Neural progenitor cell (in vitro differentiated cells): ENCODE measurements around the gene YIPF7.

ENCODE experiments used
- EZH2 ChIP-seq: fragments of 200-600 bp; sonication (generic); IDR thresholded peaks from 2 replicates; pipeline ENCODE4 v1.6.1; 2017; ENCODE audit warnings: antibody characterized with exemption, mild to moderate bottlenecking, moderate library complexity
- TF ChIP-seq, protein P1 (sequence below): fragments of 200-600 bp; sonication (generic); IDR thresholded peaks from 2 replicates; pipeline ENCODE4 v1.5.1; 2017; ENCODE audit warnings: antibody characterized with exemption, mild to moderate bottlenecking

DNA sequence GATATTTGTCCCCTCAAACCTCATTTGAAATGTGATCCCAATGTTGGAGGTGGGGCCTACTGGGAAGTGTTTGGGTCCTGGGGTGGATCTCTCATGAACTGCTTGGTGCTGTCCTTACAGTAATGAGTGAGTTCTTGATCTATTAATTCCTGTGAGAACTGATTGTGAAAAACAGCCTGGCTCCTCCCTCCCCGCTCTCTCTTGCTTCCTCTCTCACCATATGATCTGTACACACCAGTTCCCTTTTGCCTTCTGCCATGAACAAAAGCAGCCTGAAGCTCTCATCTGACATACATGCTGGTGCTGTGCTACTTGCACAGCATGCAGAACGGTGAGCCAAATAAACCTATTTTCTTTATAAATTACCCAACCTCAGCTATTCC lies 11.2 kb upstream of the YIPF7 start:
- TF ChIP-seq, protein P1, sequence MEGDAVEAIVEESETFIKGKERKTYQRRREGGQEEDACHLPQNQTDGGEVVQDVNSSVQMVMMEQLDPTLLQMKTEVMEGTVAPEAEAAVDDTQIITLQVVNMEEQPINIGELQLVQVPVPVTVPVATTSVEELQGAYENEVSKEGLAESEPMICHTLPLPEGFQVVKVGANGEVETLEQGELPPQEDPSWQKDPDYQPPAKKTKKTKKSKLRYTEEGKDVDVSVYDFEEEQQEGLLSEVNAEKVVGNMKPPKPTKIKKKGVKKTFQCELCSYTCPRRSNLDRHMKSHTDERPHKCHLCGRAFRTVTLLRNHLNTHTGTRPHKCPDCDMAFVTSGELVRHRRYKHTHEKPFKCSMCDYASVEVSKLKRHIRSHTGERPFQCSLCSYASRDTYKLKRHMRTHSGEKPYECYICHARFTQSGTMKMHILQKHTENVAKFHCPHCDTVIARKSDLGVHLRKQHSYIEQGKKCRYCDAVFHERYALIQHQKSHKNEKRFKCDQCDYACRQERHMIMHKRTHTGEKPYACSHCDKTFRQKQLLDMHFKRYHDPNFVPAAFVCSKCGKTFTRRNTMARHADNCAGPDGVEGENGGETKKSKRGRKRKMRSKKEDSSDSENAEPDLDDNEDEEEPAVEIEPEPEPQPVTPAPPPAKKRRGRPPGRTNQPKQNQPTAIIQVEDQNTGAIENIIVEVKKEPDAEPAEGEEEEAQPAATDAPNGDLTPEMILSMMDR: no peak
- no peak for TF ChIP-seq EZH2
